Astrocyte of the cerebellum (primary cell): ENCODE results near the gene TSPO.

Experiments used
- DNase-seq: peaks from one replicate; pipeline ENCODE4 v3.0.0-alpha.2; 2011; ENCODE audit warnings: low read depth
- H3K4me3 ChIP-seq: 2 replicates; pipeline ENCODE4 v1.5.1; 2011; ENCODE audit warnings: mild to moderate bottlenecking, low read depth, low read length, moderate library complexity
- CTCF ChIP-seq: IDR thresholded peaks from 2 replicates; pipeline ENCODE4 v1.5.1; 2012; ENCODE audit warnings: low read length, low read depth, moderate library complexity, mild to moderate bottlenecking; ENCODE audit errors: missing control alignments
- in situ Hi-C: cut with HindIII; loops from 2 replicates; pipeline ENCODE4 v1.10.0; 2017; ENCODE audit warnings: low sequenced_read_pairs

TSPO gene

GRCh38 chr22:43131773-43132501 is 19.4 kb upstream of the TSPO start:
- in situ Hi-C loops, result no loop called here
- no peak for TF ChIP-seq CTCF
- no peak for DNase-seq
- H3K4me3 ChIP-seq, result no peak overlapping the region

- in situ Hi-C loops, result no loop called here
- no peak overlapping the region for H3K4me3 ChIP-seq
- DNase-seq, result no peak
- no peak for TF ChIP-seq CTCF
Observed at GRCh38 chr22:43133401-43133800, 18.0 kb upstream of the TSPO start.

GRCh38 chr22:43134553-43134952 is 16.8 kb upstream of the TSPO start:
- no peak for DNase-seq
- TF ChIP-seq CTCF, result no peak
- no peak overlapping the region for H3K4me3 ChIP-seq
- in situ Hi-C loops, result no loop called here

GRCh38 chr22:43135565-43135964 is 15.8 kb upstream of the TSPO start:
- in situ Hi-C loops, result no loop called here
- H3K4me3 ChIP-seq, result no peak overlapping the region
- no peak for DNase-seq
- no peak for TF ChIP-seq CTCF

- no peak for DNase-seq
- in situ Hi-C loops, result no loop called here
- no peak overlapping the region for H3K4me3 ChIP-seq
- TF ChIP-seq CTCF, result peak; percentile 72
Observed at GRCh38 chr22:43136255-43136654, 15.1 kb upstream of the TSPO start.

GRCh38 chr22:43136801-43137200 is 14.6 kb upstream of the TSPO start:
- no peak overlapping the region for H3K4me3 ChIP-seq
- DNase-seq, result no peak
- TF ChIP-seq CTCF, result no peak
- in situ Hi-C loops, result no loop called here
